GM19238 (cell line): Measurements from ENCODE around the gene MCTP2.
A peak's percentile ranks its signal among the peaks of the same experiment; 100 is the strongest.

Experiments
- DNase-seq: peaks from one replicate; pipeline ENCODE4 v3.0.0; 2011; ENCODE audit warnings: low spot score; ENCODE audit not compliant: insufficient read length

MCTP2 gene, protein sequence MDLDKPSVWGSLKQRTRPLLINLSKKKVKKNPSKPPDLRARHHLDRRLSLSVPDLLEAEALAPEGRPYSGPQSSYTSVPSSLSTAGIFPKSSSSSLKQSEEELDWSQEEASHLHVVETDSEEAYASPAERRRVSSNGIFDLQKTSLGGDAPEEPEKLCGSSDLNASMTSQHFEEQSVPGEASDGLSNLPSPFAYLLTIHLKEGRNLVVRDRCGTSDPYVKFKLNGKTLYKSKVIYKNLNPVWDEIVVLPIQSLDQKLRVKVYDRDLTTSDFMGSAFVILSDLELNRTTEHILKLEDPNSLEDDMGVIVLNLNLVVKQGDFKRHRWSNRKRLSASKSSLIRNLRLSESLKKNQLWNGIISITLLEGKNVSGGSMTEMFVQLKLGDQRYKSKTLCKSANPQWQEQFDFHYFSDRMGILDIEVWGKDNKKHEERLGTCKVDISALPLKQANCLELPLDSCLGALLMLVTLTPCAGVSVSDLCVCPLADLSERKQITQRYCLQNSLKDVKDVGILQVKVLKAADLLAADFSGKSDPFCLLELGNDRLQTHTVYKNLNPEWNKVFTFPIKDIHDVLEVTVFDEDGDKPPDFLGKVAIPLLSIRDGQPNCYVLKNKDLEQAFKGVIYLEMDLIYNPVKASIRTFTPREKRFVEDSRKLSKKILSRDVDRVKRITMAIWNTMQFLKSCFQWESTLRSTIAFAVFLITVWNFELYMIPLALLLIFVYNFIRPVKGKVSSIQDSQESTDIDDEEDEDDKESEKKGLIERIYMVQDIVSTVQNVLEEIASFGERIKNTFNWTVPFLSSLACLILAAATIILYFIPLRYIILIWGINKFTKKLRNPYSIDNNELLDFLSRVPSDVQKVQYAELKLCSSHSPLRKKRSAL

DNA sequence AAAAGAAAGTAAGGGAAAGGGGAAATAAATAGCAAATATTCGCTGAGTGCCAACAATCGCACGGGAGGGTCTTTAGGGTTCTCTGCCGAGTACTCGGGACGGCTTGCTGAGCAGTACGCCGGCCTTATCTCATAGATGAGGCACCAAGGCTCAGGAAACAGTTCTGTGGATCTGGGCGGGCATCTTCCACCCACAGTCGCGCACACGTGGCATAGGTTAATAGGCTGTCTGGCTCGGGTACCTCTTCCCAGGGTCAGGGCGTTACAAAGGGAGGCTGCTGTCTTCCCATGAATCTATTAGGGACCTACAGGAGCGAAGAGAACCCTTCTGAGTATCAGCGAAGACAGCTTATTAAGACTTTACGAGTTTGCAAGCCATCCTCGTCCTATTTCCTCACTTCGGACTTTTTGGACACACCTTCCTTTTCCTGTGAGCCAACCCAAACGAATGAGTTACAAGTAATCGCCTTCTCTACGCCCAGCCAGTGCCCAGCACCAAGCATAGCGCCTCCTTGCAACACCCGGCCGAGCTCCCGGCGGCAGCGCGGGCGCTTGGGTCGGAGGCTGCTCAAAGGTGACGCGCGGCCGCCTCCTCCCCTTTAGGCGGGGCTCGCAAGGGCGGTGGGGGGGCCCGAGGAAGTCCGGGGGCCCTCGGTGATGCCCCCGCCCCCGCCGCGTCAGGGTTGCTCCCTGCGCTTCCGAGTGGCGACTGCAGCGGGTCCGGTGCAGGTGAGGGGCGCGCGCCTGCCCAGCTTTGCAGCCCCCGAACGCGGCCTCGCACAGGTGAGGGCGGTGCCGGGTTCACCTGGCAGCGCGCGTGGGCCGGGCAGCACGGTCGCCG lies at the start of gene MCTP2:
TSS of gene MCTP2 (plus strand) at position 679 of the 840 bp plus-strand sequence. CDS start 66,705 bp downstream, outside the sequence.
- peak; percentile 44 for DNase-seq

DNA sequence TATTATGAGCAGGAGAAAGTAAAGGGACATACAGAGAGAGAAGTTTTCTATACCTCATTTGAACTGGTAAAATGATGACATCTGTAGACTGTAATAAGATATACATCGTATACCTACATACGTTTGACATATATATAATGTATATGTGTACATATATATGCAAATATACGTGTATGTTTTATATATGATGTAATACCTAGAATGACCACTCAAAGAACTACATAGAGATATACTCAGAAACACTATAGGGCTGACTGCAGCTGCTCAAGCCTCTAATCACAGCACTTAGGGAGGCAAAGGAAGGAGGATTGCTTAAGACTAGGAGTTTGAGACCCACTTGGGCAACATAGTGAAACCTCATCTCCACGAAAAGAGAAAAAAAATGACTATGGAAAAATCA lies 48.5 kb upstream of the MCTP2 start:
- no peak for DNase-seq

DNA sequence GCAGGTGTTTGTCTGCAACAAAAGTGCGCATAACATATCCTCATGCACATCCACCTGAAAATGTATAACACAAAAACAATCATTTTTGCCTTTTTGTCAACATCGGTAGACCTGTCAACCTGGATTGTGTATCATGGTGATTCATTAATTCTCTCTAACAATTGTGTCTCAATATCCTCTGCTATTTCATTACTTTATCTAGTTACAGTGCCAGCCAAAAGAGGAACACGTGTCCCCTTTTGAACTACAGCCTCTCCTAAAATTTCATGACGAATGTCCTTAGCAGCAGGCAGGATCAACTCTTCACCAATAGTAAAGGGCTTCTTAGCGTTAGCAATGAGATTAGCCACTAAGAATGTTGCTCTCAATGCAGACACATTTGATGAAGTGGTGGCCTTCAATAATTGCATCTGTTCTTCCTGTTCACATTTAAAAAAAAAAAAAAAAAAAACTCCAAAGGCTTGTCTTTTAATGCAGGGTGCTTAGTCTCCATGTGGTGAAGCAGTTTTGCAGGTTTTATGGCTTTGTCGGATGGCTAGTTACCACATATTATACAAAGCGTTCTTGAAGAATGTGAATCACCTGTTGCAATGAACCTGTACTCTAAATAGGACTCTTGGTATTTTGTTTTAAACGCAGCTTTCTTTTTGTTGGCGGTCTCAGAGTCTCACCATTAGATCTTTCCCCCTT lies 45.7 kb upstream of the MCTP2 start:
- no peak for DNase-seq

DNA sequence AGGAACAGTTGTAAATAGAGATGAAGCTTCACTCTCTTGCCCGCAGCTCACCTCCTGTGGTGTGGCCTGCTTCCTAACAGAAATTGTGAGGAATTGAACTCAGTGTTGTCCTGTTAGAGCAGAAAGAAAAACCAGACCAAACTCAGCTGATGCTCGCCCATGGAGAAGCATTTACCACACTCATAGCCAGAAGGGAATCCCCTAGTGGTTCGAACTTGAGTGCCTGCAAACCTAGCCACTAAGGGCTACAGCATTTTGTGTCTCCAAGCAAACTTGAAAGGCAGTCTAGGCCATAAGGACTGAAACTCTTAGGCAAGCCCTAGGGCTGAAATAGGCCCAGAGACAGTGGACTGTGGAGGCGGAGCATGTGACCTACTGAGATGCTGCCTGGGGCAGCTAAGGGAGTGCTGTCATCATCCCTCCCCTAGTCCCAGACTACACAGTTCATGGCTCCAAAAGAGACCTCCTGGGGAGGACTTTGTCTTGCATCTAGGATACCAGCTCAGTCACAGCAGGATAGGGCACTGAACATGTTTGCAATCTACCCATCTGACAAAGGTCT lies 44.5 kb upstream of the MCTP2 start:
- DNase-seq: no peak

DNA sequence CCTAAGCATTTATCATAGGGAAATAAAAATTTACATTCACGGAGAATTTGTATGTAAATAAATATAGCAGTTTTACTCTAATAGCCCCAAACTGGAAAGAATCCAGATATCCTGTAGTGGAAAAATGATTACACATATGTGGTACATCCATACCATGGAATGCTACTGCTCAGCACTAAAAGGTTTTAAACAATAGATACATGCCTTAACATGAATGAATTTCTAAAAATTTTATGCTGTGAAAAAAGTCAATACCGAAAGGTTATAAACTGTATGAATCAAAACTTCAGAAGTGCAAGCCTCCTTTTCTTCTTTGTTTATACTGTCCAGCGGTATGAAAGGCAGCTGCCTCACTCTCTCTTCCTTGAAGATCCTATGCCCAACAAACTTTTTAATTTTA lies 37.5 kb upstream of the MCTP2 start:
- DNase-seq: no peak

DNA sequence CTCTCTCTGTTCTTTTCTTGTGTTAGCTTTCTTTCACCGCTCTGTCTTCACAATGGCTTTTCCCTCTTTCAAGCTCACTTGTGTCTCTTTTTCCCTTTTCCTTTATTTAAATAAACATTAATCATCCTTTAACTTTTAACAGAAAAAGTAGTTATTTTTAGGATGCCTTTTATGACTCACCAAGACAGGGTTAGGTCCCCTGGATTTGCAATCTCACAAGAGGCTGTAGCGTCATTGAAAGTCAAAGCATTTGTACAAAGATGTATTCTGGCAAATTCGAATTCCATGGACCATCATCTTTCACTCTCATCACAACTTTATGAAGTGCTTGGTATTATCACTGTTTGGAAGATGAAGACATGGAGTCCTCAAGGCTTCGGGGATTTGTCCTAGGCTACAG lies 34.8 kb upstream of the MCTP2 start:
- DNase-seq: no peak

DNA sequence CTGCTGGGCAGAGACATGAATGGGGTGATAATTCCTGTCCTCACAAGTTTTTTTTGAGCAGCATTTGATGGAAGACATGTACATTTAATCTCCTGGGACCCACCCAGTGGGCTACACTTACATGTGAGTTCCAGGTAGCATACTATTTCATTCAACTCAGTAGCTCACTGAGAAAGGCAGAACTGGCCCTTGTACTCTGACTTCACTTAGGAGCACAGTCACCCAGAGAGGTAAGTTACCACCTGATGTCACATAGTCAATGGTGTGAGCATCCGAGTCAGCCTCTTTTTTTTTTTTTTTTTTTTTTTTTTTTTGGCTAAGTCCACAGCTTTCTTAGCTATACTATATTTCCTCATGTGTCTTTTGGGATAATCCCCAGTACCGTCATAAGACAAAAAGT lies 32.7 kb upstream of the MCTP2 start:
- no peak for DNase-seq

DNA sequence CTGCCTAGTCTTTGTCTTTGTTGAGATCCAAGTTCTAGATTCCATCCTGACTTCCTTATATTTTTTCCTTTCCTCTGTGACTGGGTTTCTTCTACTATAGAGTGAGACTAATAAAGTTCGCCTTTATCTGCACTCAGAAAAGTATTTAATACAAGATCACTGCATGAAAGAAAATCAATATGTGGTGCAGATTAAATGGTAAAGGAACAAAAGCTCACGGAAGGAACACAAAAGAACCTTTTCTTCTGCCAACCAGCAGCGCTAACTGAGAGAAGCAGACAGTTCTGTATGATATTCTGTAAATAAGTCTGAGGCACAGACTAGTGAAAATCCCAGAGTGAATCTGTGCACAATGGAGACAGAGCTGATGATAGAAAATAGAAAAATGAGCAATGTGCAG lies 31.6 kb upstream of the MCTP2 start:
- no peak for DNase-seq

DNA sequence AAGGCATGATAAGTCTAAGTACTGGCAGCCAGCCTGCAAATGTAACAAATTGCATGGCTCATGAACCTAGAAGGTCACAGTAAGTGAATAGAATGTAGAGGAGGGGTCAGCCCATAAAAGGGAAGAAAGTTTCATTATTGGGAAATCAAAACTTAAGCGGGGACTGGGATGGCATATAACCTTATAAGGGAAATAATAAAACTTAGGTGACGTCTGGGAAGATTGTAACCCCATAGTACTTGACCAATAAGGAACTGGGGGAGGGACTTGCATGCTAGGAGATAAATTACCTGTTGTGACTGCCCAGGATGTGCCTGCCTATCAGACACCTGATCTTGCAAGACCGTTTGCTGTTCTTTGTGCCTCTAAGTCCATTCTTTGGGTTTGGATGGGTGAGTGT lies 28.1 kb upstream of the MCTP2 start:
- no peak for DNase-seq

DNA sequence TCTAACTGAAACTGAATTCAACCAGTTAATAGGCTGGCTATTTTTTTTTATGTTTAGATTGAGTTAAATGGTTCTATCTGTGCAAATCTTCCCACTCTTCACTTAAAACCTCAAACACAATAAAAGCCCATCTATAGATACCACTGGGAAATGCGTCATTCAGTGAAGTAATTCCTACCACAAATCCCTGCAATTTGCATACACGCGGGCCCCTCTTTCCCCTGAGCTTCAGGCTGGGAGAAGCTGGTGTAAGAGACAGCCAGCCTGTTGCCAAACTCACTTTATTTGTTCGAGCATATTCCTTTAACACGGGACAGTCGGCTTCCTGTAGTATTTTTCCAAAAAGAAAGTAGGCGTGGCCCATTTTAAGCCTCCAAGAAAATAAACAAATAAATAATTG lies 26.0 kb upstream of the MCTP2 start:
- no peak for DNase-seq

DNA sequence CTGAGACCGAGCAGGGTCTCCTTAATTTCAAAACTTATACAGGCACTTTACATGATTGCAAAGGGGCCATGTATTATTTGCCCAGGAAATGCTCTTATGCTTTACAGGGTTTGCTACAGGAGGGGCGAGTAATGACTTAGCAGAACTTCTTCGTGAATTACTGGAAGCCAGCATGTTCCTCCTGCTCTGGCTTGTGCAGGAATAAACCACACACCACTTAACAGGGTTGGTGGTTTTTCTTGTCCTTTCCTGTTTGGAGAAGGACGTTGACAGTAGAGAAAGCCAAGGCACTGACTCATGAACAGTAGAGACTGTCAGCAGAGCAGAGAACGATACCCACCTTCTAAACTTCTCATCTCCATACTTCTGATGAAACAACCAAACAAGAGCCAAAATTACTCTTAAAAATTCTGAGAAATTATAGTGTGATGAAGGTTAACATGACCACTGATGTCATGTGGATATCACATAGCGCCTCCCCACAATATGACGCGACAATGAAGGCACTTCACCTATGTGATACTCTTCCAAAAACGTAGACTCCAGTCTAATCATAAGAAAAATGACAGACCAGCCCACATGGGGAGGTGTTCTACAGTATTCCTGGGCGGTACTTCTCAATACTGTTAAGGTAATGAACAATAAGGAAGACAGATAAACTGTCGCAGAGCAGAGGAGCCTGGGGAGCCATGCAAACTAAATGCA lies 24.7 kb upstream of the MCTP2 start:
- no peak for DNase-seq

DNA sequence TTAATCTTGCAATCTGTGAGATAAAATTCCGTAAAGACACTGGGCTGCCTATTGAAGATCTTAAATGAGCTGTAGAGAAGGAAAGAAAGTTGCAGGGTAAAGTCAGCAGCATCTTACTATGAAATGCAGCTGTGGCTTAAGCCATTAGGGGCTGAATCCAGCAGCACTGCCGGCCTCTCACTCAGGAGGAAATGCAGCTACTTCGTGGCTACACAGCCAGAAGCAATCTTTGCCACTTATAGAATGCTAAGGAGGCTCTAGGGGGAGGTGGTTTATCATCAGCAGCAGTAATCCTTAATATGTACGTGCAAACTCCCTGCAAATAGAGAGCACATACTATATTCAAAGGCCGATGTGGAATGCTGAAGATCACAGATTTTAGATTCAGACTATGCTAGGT lies 19.1 kb upstream of the MCTP2 start:
- DNase-seq: no peak

DNA sequence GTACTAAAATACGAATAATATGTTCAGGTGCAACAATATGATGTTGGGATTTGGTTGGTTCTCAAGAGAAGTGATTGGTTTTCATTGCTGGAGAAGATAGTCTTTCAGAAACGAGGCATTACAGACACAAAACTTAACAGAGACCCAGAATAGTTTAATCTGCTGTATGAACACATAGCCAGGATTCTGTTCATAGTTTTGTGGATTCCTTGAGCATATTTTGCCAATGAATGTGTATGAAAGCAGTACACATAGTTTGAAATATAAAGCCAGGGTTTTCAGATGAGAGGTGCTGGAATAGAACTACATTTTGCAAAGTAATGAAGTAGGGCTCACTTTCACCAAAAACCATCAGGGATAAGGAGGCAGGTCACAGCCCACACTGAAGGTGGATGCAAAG lies 5.7 kb upstream of the MCTP2 start:
- no peak for DNase-seq

DNA sequence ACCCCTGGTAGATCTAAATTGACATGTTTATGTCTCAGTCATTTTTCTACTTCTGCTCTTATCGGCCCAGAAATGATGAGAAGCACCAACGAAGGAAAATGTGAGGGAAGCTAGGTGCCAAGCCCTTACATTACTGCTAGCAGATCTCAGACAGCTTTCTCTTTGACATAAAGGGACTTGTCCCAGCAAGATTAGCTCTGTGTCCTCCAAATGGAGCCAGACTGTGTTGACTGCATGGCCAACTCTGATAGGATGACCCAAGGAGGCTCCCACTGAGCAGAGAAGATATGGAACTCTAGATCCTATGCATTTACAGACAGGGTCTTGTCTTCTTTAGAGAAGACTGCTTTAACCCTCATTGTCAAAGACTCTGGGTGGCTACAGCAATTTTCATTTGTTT lies 2.8 kb upstream of the MCTP2 start:
- DNase-seq: no peak

DNA sequence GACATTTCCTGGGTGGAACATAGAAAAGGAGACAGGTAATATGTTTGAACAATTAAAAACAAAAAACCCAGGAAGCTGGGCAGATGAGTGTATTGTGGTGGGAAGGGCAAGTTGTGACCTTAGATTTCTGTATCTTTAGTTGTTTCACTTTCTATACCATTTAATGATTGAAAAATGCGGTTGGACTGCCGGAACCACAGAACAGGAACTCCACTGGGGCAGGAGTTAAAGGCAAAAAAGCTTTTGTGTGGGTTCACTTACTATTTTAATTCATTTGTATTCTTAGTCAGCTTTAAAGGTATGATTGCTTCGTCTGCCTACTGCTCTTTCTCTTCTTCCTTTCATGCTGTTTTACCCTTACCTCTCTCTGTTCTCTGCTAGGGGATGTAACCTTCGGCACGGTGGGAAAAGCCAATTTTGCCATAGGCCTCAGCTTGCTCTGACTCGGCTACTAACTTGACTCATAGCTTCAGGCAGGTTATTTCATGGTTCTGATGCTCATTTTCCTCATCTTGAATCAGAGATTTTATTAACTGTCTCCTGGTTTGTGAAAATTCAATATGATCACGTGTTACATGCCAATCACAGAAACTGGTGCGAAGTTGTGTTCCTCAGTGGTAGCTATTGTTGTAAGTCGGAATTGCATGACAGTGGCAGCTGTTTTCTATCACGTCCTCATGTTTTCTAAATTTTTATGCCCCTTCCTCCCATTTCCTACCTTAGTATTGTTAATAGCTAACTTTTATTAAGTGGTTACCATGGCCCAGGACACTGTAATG lies 1.6 kb upstream of the MCTP2 start:
- peak; percentile 40 for DNase-seq

DNA sequence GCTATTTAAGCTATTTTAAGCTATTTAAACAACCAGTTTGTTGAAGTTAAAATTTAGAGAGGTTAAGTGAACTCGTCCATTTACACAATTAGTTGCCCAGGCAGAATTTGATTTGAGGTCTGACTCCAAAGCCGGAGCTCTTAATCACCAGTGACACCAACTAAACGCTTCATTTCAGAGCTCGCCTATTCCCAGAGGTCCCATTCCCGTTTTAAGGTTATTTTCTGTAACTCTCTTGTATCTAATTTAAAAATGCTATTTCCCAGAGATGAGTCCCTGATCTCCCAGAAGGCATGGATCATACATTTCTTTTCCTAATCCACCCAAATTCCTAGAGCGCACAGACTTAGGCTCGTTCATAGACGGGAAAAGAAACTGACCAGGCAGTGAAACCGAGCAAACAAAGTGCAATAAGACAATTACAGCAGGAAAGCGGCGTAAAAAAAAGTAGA lies 904 bp upstream of the MCTP2 start:
- DNase-seq: no peak

DNA sequence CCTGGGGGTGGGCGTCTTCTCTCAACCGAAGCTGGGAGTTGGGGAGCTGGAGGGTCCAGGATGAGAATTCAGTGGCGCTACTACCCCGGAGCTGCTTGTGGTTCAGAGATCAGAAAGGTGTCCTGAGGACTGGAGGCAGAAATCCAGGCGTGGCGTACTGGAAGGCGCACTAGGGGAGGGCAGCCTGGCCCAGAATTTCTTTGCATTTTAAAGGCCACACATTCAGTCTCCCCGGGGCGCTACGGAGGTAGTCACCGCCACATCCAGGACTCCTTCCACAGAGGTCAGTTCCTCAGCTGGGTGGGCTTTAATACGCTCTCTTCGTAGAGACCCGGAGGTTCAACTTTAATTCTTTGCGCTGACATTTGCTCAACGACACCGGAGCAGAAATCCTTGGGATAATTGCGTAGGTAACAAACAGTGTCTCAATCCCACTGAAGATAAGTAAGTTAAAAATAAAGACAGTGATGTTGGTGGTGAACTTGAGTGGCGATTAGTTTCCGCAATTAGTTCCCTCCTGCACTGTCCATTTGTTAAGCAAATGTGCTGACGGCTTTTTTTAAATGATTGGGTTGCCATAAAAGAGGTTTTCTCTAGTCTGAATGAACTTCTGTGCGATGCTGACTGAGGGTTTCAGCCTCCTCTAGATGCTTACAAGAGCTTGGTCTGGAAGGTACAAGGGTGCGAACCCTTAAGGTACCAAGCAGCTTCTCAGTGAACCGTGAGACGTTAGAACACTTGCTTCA lies 535 bp downstream of the MCTP2 start:
- no peak for DNase-seq

DNA sequence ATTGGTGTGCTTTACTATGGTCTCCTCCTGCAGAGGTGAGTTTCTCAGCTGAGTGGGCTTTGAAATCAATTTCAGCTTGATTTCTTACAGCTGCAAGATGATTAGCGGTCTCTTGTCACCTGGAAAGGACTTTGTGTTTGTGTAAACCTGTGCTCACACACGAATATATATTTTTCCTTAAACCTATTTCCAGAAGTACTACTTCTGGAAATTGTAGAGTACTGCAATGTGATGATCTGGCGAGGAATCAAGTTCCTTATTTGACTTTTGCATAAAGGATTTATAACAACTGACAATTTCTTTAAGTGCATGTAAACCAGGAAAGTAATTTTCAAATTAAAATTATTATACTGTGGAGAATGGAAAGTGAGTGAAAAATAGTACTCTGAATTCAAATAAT lies 2.1 kb downstream of the MCTP2 start:
- no peak for DNase-seq

DNA sequence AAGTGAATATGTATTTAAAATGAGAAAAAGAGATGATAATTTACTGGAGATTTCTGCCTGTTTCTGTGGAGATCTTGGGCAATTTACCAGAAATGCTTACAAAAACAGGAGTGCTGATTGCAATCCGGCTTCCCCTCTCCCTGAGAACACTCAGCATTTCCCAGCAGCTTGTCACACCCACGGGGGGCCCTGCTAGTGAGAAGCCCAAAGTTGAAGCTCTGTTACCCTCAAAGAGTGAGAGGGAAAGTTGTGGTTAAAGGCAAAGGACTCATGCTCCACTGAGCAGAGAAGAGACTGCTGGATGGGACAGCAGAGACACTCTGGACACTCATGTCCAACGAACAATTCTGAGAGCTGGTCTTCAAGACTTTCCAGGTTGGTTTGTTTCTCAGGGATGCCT lies 2.9 kb downstream of the MCTP2 start:
- no peak for DNase-seq
